Gastroesophageal sphincter (tissue), 3 donors: ENCODE measurements around the gene HARS1.

Experiments
- EP300 ChIP-seq: sonication (generic); formaldehyde crosslinking; IDR thresholded peaks from one replicate; pipeline ENCODE4 v1.6.1; 2017; ENCODE audit warnings: antibody characterized with exemption, mild to moderate bottlenecking
- POLR2A ChIP-seq, 2 donors: fragments of 450-650 bp; IDR thresholded peaks; one replicate each; pipeline ENCODE4 v1.6.1; 2017; ENCODE audit warnings: antibody characterized with exemption in 2 of 2, mild to moderate bottlenecking in 2 of 2, moderate library complexity in 1 of 2
- POLR2AphosphoS5 ChIP-seq: sonication (generic); formaldehyde crosslinking; IDR thresholded peaks from one replicate; pipeline ENCODE4 v1.6.1; 2017; ENCODE audit warnings: antibody characterized with exemption
- TF ChIP-seq, protein P1 (sequence below), 4 experiments: fragments of 200-600 bp in 2 of 4; fragments of 450-650 bp in 2 of 4; sonication (generic) in 1 of 4; IDR thresholded peaks; one replicate each; pipeline ENCODE4 v1.5.1; 2017 to 2019; ENCODE audit warnings: antibody characterized with exemption in 4 of 4, mild to moderate bottlenecking in 2 of 4, moderate library complexity in 2 of 4

DNA sequence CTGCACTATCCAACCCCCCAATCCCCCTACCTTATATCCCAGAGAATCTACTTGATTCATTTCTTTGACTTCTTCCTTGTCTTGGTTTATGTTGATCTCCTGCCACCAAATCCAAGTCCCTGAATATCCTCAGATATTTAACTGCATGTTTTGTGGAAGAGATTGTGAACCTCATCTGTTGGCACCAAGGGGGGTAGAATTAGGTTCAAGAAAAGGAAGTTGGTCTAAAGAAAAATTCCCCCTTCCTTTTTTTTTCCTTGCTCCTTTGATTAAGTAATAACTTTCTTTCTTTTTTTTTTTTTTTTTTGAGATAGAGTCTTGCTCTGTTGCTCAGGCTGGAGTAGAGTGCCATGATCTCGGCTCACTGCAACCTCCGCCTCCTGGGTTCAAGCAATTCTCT, 57.7 kb downstream of the HARS1 start:
- TF ChIP-seq, protein P1, sequence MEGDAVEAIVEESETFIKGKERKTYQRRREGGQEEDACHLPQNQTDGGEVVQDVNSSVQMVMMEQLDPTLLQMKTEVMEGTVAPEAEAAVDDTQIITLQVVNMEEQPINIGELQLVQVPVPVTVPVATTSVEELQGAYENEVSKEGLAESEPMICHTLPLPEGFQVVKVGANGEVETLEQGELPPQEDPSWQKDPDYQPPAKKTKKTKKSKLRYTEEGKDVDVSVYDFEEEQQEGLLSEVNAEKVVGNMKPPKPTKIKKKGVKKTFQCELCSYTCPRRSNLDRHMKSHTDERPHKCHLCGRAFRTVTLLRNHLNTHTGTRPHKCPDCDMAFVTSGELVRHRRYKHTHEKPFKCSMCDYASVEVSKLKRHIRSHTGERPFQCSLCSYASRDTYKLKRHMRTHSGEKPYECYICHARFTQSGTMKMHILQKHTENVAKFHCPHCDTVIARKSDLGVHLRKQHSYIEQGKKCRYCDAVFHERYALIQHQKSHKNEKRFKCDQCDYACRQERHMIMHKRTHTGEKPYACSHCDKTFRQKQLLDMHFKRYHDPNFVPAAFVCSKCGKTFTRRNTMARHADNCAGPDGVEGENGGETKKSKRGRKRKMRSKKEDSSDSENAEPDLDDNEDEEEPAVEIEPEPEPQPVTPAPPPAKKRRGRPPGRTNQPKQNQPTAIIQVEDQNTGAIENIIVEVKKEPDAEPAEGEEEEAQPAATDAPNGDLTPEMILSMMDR (IDR thresholded peaks at IDR 0.05), result no peak
- TF ChIP-seq POLR2AphosphoS5, result no peak
- no peak for TF ChIP-seq POLR2A (IDR thresholded peaks at IDR 0.05)
- TF ChIP-seq EP300, result no peak
